Pancreas (tissue), 10 donors: ENCODE data around the gene THBS3. TPM values are rescaled to one million over a fixed set of nuclear protein-coding genes. Genes with fewer than 3 reads are reported as not detected.
A peak's percentile ranks its signal among the peaks of the same experiment; 100 is the strongest.

Experiments
- ATAC-seq, 4 donors: fragments of 200-7000 bp; cut with Tn5 transposase; one replicate each; pipeline versions ENCODE4 v1.8.0 to v1.9.1; 2020; ENCODE audit warnings: mild to moderate bottlenecking in 4 of 4, moderate library complexity in 4 of 4
- DNase-seq, 6 donors: peaks; one replicate each; pipeline ENCODE4 v3.0.0-alpha.2; 2020
- FAIRE-seq: peaks from 2 replicates; lab custom pipeline; 2012; peaks lifted over from hg19 to GRCh38; lab: Jason Lieb, UNC
- H3K27ac ChIP-seq, 4 donors: fragments of 200-600 bp; sonication (generic); 1 replicate in 3 of 4; 2 replicates in 1 of 4; pipeline versions ENCODE4 v1.5.0 to v1.8.0; 2020
- H3K27me3 ChIP-seq, 4 donors: fragments of 200-600 bp; one replicate each; pipeline ENCODE4 v1.8.0; 2021
- H3K36me3 ChIP-seq, 3 donors: fragments of 200-600 bp; sonication (generic) in 1 of 3; one replicate each; pipeline versions ENCODE4 v1.5.0 to v1.8.0; 2020 to 2021
- H3K4me1 ChIP-seq, 3 donors: fragments of 200-600 bp; one replicate each; pipeline ENCODE4 v1.8.0; 2021
- H3K4me3 ChIP-seq, 4 donors: fragments of 200-600 bp; sonication (generic) in 2 of 4; one replicate each; pipeline versions ENCODE4 v1.5.0 to v1.8.0; 2020 to 2021
- H3K9me3 ChIP-seq, 4 donors: fragments of 200-600 bp; one replicate each; pipeline ENCODE4 v1.8.0; 2021
- CTCF ChIP-seq, 4 donors: fragments of 200-600 bp; sonication (generic) in 3 of 4; IDR thresholded peaks; one replicate each; pipeline versions ENCODE4 v1.5.0 to v1.8.0; 2021; ENCODE audit warnings: antibody characterized with exemption in 4 of 4
- WGBS, 2 donors: extraction: QIAGEN DNeasy Blood & Tissue Kit; methylation state at CpG; one replicate each; pipeline ENCODE4 v1.1.7; 2013; 5-methylcytosine and 5-hydroxymethylcytosine counted together
- intact Hi-C, 3 donors: fragments of 100-400 bp; cut with DNase I; formaldehyde crosslinking; loops; one replicate each; pipeline versions ENCODE4 v1.11.1 to v1.14.2; 2022
- polyA plus RNA-seq, 2 donors: library from polyadenylated mRNA; stranded (reverse); fragments of 200-250 nt; gene quantifications; one replicate each; pipeline ENCODE4 v1.2.3, GENCODE V29; 2013
- total RNA-seq, 6 donors: library from RNA; stranded (reverse); fragmentation: NEBNext Ultra II Directional in 4 of 6; extraction: Animal tissue kit (Norgen Biotek cat#: 25700) in 4 of 6; gene quantifications; one replicate each; pipeline versions ENCODE4 v1.2.1 to v1.2.4, GENCODE V29; 2021 to 2023
- donor health status: healthy with polysubstance abuse.
- donor health status: DM: no; HTN: no; CAD: no; lungs with moderate emphysema.
- donor health status: DM: no; HTN: no; CAD: no.
- donor health status: control.
- donor health status: control.
- donor health status: Bipolar disorder and iron deficiency.
- donor health status: DM: yes; HTN: yes; CAD: no.
- donor health status: DM: no; HTN: no; CAD: no.
- donor health status: DM: no; HTN: no; CAD: no.
- donor health status: DM: yes; HTN: yes; CAD: no.

The THBS3 gene
- total and polyA plus RNA-seq, 8 donors: 9.9 to 78.6 (median 17.3) TPM

GRCh38 chr1:155171836-155172731 is 35.6 kb downstream of the THBS3 start:
- no peak for FAIRE-seq
- ATAC-seq: peak in 2 of 4 donors; percentile 2 to 8

GRCh38 chr1:155170806-155171205 is 36.9 kb downstream of the THBS3 start:
- Histone ChIP-seq H3K4me3 (no peak overlapping the region), H3K27ac (no peak overlapping the region), H3K4me1 (peaks cover 0 to 10% (median 6%) of the 10 kb centered on the region in 3 donors), H3K27me3 (no peaks in the 10 kb centered on the region), H3K36me3 (no peaks in the 10 kb centered on the region), H3K9me3 (no peaks in the 10 kb centered on the region)
- TF ChIP-seq CTCF (IDR thresholded peaks at IDR 0.05): no peak
- ATAC-seq: no peak
- WGBS, 2 donors: 88 to 89% methylated on average over 7 of the region's 7 CpGs
- no peak for FAIRE-seq
- DNase-seq: no peak
- intact Hi-C loops: no loop called here

More at GRCh38 chr1:155171836-155172731, 35.6 kb downstream of the THBS3 start:
- Histone ChIP-seq H3K4me1 (peaks cover 6 to 17% (median 8%) of the 10 kb centered on the region in 3 donors), H3K36me3 (no peaks in the 10 kb centered on the region), H3K27ac (peak overlapping the region in 3 of 4 donors; percentile 66 to 77 (median 69)), H3K4me3 (peak overlapping the region; percentile 60 to 85 (median 70)), H3K9me3 (no peaks in the 10 kb centered on the region), H3K27me3 (no peaks in the 10 kb centered on the region)
- TF ChIP-seq CTCF (IDR thresholded peaks at IDR 0.05): no peak
- no peak for DNase-seq
- WGBS, 2 donors: 27 to 39% methylated on average over 8 of the region's 8 CpGs
- intact Hi-C loops: no loop called here

DNA sequence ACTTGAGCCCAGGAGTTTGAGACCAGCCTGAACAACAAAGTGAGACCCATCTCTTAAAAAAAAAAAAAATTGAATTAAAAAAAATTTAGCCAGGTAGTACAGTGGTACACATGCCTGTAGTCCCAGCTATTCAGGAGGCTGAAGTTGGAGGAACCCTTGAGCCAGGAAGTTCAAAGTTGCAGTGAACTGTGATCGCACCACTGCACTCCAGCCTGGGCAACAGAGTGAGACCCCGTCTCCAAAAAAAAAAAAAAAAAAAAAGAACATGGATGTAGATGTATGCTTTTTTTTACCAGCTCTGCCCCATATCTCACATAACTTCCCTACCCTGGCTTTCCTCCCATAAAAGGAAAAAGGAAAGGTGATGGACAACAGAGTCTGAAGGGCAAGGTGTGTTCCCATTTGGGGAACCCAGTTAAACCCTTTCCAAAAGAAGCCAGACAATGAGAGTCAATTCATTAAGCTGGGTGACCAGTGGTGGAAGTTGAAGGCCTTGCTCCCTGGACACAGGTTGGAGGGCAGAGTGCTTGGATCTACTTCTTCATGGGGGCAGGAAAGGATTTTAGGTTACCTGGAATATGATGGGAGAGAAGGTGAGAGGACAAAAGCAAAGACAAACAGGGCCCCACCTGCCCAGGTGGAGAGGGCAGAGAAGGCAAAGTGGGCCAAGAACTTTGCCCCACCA is 37.5 kb downstream of the THBS3 start:
- no peaks in the 10 kb centered on the region for H3K9me3 ChIP-seq
- no peak for DNase-seq
- no peak overlapping the region for H3K4me3 ChIP-seq
- intact Hi-C loops: no loop called here
- no peak for TF ChIP-seq CTCF (IDR thresholded peaks at IDR 0.05)
- no peak for FAIRE-seq
- no peak overlapping the region for H3K27ac ChIP-seq
- H3K4me1 ChIP-seq: peaks cover 0 to 10% (median 6%) of the 10 kb centered on the region in 3 donors
- 92 to 94% methylated on average over 2 of the region's 2 CpGs for WGBS, 2 donors
- H3K36me3 ChIP-seq: no peaks in the 10 kb centered on the region
- no peak for ATAC-seq
- no peaks in the 10 kb centered on the region for H3K27me3 ChIP-seq

DNA sequence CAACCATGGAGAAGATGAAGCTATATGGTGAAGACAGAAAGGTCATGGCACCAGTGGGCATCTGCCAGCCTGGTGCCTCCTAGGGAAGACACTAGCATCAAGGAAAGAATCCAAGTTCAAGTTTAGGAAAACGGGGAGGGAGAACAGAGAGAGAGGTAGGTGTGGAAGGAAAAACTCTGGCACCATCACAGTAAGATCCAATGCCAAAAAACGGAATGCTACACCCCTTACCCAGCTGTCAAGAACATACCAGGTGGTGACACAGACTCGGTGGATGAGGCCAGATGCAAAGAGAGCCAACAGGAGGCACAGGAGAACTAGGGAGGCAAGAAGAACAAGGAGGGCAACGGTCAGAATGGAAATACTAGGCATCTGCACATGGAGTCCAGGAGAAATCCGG is 38.2 kb downstream of the THBS3 start:
- 69 to 84% methylated on average over 5 of the region's 5 CpGs for WGBS, 2 donors
- no peak for DNase-seq
- TF ChIP-seq CTCF (IDR thresholded peaks at IDR 0.05): no peak
- no peak for FAIRE-seq
- Histone ChIP-seq H3K27ac (no peak overlapping the region), H3K4me1 (peaks cover 0 to 10% (median 6%) of the 10 kb centered on the region in 3 donors), H3K9me3 (no peaks in the 10 kb centered on the region), H3K27me3 (no peaks in the 10 kb centered on the region), H3K36me3 (no peaks in the 10 kb centered on the region), H3K4me3 (no peak overlapping the region)
- intact Hi-C loops: loop anchor here in 2 of 3 donors (5.0 to 10.0 kb wide), 2 partner anchors 65 to 77 kb away; no protein-coding TSS in a partner anchor
- ATAC-seq: no peak
